CD4-positive, CD25-positive, alpha-beta regulatory T cell (primary cell): ENCODE results near the gene PILRA. TPM values are rescaled to one million over a fixed set of nuclear protein-coding genes. Genes with fewer than 3 reads are reported as not detected.
"Not testable (repeated sequence)": the region's sequence is repeated elsewhere in the genome, so short reads cannot be mapped to it uniquely, and the experiment has no call there.

Experiments
- ATAC-seq, 2 donors: fragments of 150-1000 bp; cut with Tn5 transposase; one replicate each; pipeline ENCODE4 v1.10.0; 2021; ENCODE audit warnings: low read depth in 2 of 2, moderate number of reproducible peaks in 2 of 2, moderate library complexity in 1 of 2
- DNase-seq, 3 donors: peaks; one replicate each; pipeline versions ENCODE4 v3.0.0 to v3.0.0-alpha.2; 2012 to 2022; ENCODE audit warnings: mixed read lengths in 1 of 3
- H3K27ac ChIP-seq: one replicate; pipeline ENCODE4 v1.7.0; 2013; ENCODE audit warnings: mild to moderate bottlenecking, low read length; ENCODE audit not compliant: insufficient read depth, poor library complexity, severe bottlenecking
- H3K27me3 ChIP-seq: one replicate; pipeline ENCODE4 v1.7.0; 2013; ENCODE audit warnings: low read length; ENCODE audit not compliant: control insufficient read depth, insufficient read depth
- H3K36me3 ChIP-seq: one replicate; pipeline ENCODE4 v1.7.0; 2013; ENCODE audit warnings: mild to moderate bottlenecking, low read length, moderate library complexity; ENCODE audit not compliant: control insufficient read depth, insufficient read depth
- H3K4me1 ChIP-seq: 2 replicates; pipeline ENCODE4 v1.7.0; 2013; ENCODE audit warnings: mild to moderate bottlenecking, low read length; ENCODE audit not compliant: insufficient read depth, control insufficient read depth, poor library complexity, severe bottlenecking
- H3K4me3 ChIP-seq: one replicate; pipeline ENCODE4 v1.7.0; 2013; ENCODE audit warnings: low read depth, mild to moderate bottlenecking, low read length, moderate library complexity
- H3K9me3 ChIP-seq, 2 experiments: 1 replicate in 1 of 2; 2 replicates in 1 of 2; pipeline ENCODE4 v1.7.0; 2013; ENCODE audit warnings: low read length in 2 of 2, mild to moderate bottlenecking in 1 of 2, moderate library complexity in 1 of 2; ENCODE audit not compliant: control insufficient read depth in 2 of 2
- H3K27ac Mint-ChIP-seq, 3 donors: one replicate each; pipeline ENCODE4 v1.8.0; 2020 to 2022; ENCODE audit warnings: mild to moderate bottlenecking in 3 of 3, mixed read lengths in 3 of 3, moderate library complexity in 2 of 3
- H3K27me3 Mint-ChIP-seq: one replicate; pipeline ENCODE4 v1.8.0; 2022; ENCODE audit warnings: mild to moderate bottlenecking, mixed read lengths
- H3K36me3 Mint-ChIP-seq: one replicate; pipeline ENCODE4 v1.8.0; 2020; ENCODE audit warnings: mixed read lengths
- H3K4me1 Mint-ChIP-seq, 4 donors: one replicate each; pipeline ENCODE4 v1.8.0; 2020 to 2022; ENCODE audit warnings: mixed read lengths in 4 of 4, mild to moderate bottlenecking in 1 of 4
- H3K4me3 Mint-ChIP-seq, 4 donors: one replicate each; pipeline ENCODE4 v1.8.0; 2020 to 2022; ENCODE audit warnings: mild to moderate bottlenecking in 4 of 4, mixed read lengths in 4 of 4, moderate library complexity in 3 of 4
- H3K9me3 Mint-ChIP-seq, 7 donors: one replicate each; pipeline ENCODE4 v1.8.0; 2020 to 2022; ENCODE audit warnings: mixed read lengths in 7 of 7, mild to moderate bottlenecking in 3 of 7, moderate library complexity in 2 of 7
- polyA plus RNA-seq, 4 donors: library from polyadenylated mRNA; unstranded; fragments of 300-500 nt; fragmentation: Illumina TruSeq; gene quantifications; one replicate each; pipeline ENCODE4 v1.2.3, GENCODE V29; 2021
- total RNA-seq: library from RNA; stranded (reverse); gene quantifications from one replicate; pipeline ENCODE4 v1.2.3, GENCODE V29; 2022

Gene PILRA
- total and polyA plus RNA-seq, 5 donors from 2014 or later: 0.17 to 13.2 (median 0.39) TPM; not detected in 2

GRCh38 chr7:100342765-100343164, 30.5 kb upstream of the PILRA start:
- Mint-ChIP-seq H3K36me3 (peaks cover 23% of the 10 kb centered on the region), H3K27me3 (no peaks in the 10 kb centered on the region), H3K9me3 (no peaks in the 10 kb centered on the region), H3K27ac (peak overlapping the region in 2 of 3 donors; percentile 82 to 87), H3K4me1 (peaks cover 0 to 37% (median 21%) of the 10 kb centered on the region in 4 donors), H3K4me3 (no peak overlapping the region)
- Histone ChIP-seq H3K36me3 (peaks cover 27% of the 10 kb centered on the region), H3K27ac (peak overlapping the region; percentile 33), H3K9me3 (no peaks in the 10 kb centered on the region), H3K4me1 (peaks cover 17% of the 10 kb centered on the region), H3K27me3 (no peaks in the 10 kb centered on the region), H3K4me3 (no peak overlapping the region)
- DNase-seq: no peak
- no peak for ATAC-seq

DNA sequence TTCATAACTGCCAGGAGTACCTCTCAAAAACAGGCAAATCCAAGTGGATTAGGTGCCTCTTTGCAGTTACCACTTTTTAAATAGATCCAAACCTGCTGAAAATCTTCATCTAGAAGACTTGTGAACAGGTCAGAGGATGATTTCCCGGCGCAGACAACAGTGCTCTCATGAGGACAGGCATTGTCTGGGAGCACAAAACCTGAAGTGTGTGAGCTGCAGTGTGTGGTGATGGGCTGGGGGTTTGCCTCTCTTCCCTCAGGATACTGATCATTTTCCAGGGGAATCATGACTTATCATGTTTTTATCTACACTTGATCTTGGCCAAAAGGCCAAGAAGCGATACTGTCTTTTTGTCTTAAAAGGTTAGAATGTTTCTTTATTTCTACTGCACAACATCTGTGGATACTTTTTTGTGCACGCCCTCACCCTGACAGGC, 29.1 kb upstream of the PILRA start:
- H3K9me3 ChIP-seq, H3K9me3 Mint-ChIP-seq, H3K4me3 ChIP-seq, DNase-seq, ATAC-seq, H3K27me3 ChIP-seq, H3K27me3 Mint-ChIP-seq: not testable (repeated sequence)
- peak overlapping the region in 3 of 4 donors; percentile 55 to 85 (median 80) for H3K4me3 Mint-ChIP-seq
- peak overlapping the region; percentile 91 to 99 (median 97) for H3K27ac Mint-ChIP-seq
- H3K36me3 Mint-ChIP-seq: peaks cover 23% of the 10 kb centered on the region
- Histone ChIP-seq H3K36me3 (peaks cover 28% of the 10 kb centered on the region), H3K27ac (peak overlapping the region; percentile 95), H3K4me1 (peaks cover 17% of the 10 kb centered on the region)
- H3K4me1 Mint-ChIP-seq: peaks cover 0 to 29% (median 23%) of the 10 kb centered on the region in 4 donors

- H3K36me3 Mint-ChIP-seq: peaks cover 23% of the 10 kb centered on the region
- H3K27ac Mint-ChIP-seq: peak overlapping the region; percentile 91 to 99 (median 97)
- DNase-seq (peak; percentile 87 to 96 (median 93)), ATAC-seq (peak; percentile 80 to 83)
- H3K9me3 ChIP-seq, H3K9me3 Mint-ChIP-seq, H3K27me3 ChIP-seq, H3K27me3 Mint-ChIP-seq: not testable (repeated sequence)
- H3K4me1 Mint-ChIP-seq: peaks cover 0 to 28% (median 23%) of the 10 kb centered on the region in 4 donors
- Histone ChIP-seq H3K4me3 (peak overlapping the region; percentile 37), H3K27ac (peak overlapping the region; percentile 95), H3K4me1 (peaks cover 17% of the 10 kb centered on the region), H3K36me3 (peaks cover 32% of the 10 kb centered on the region)
- peak overlapping the region; percentile 23 to 85 (median 55) for H3K4me3 Mint-ChIP-seq
Observed at GRCh38 chr7:100344560-100345287, 28.6 kb upstream of the PILRA start.

DNA sequence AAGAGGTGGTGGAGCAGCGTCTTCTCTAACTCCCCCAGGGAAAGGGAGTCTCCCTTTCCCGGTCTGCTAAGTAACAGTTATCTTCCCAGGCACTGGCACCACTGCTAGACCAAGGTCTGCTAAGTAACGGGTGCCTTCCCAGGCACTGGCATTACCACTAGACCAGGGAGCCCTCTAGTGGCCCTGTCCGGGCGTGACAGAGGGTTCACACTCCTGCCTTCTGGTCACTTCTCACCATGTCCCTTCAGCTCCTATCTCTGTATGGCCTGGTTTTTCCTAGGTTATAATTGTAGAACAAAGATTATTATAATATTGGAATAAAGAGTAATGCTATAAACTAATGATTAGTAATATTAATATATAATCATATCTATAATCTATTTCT, 28.0 kb upstream of the PILRA start:
- not testable (repeated sequence) for H3K9me3 ChIP-seq, H3K27me3 ChIP-seq, H3K27me3 Mint-ChIP-seq, H3K9me3 Mint-ChIP-seq, H3K4me3 ChIP-seq
- Histone ChIP-seq H3K27ac (peak overlapping the region; percentile 83), H3K36me3 (peaks cover 36% of the 10 kb centered on the region), H3K4me1 (peaks cover 17% of the 10 kb centered on the region)
- H3K27ac Mint-ChIP-seq: peak overlapping the region; percentile 91 to 99 (median 97)
- DNase-seq (peak; percentile 57 to 64 (median 57)), ATAC-seq (peak; percentile 30 to 44)
- H3K36me3 Mint-ChIP-seq: peaks cover 23% of the 10 kb centered on the region
- H3K4me3 Mint-ChIP-seq: peak overlapping the region; percentile 23 to 85 (median 55)
- H3K4me1 Mint-ChIP-seq: peaks cover 0 to 31% (median 23%) of the 10 kb centered on the region in 4 donors

DNA sequence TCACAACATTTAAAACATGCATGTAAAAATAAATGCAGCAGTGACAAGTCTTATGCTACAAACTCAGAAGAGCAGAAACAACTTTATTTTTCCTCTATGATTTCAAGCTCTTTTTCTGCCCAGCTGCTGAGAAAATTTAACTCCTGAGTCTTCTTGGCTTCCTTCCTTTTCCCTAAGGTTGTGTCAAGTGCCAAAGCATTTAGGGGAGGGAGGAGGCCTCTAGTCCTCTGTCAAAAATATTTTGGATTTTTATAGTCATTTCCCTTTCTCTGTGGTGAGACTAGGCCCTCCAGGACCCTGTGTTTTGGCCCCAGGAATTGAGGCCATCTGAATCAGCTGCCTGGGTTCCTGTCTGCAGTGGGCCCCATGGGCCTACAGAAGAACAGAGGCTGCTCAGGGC, 26.4 kb upstream of the PILRA start:
- peaks cover 42% of the 10 kb centered on the region for H3K36me3 ChIP-seq
- peaks cover 0 to 30% (median 19%) of the 10 kb centered on the region in 4 donors for H3K4me1 Mint-ChIP-seq

GRCh38 chr7:100348805-100349204, 24.5 kb upstream of the PILRA start:
- DNase-seq (no peak), ATAC-seq (no peak)
- Histone ChIP-seq H3K27me3 (no peaks in the 10 kb centered on the region), H3K4me3 (no peak overlapping the region), H3K4me1 (peaks cover 16% of the 10 kb centered on the region), H3K27ac (no peak overlapping the region), H3K36me3 (peaks cover 40% of the 10 kb centered on the region), H3K9me3 (no peaks in the 10 kb centered on the region)
- H3K27ac Mint-ChIP-seq: peak overlapping the region in 2 of 3 donors; percentile 23 to 56
- peaks cover 12% of the 10 kb centered on the region for H3K36me3 Mint-ChIP-seq
- H3K27me3 Mint-ChIP-seq: no peaks in the 10 kb centered on the region
- no peaks in the 10 kb centered on the region for H3K9me3 Mint-ChIP-seq
- H3K4me3 Mint-ChIP-seq: no peak overlapping the region
- H3K4me1 Mint-ChIP-seq: peaks cover 0 to 27% (median 13%) of the 10 kb centered on the region in 4 donors

More for the DNA sequence above, 26.4 kb upstream of the PILRA start:
- ATAC-seq (no peak), DNase-seq (no peak)
- Mint-ChIP-seq H3K36me3 (peaks cover 17% of the 10 kb centered on the region), H3K9me3 (no peaks in the 10 kb centered on the region), H3K27me3 (no peaks in the 10 kb centered on the region), H3K4me3 (no peak overlapping the region), H3K27ac (peak overlapping the region in 1 of 3 donors; percentile 52)
- no peak overlapping the region for H3K4me3 ChIP-seq
- H3K9me3 ChIP-seq: no peaks in the 10 kb centered on the region
- no peaks in the 10 kb centered on the region for H3K27me3 ChIP-seq
- peaks cover 17% of the 10 kb centered on the region for H3K4me1 ChIP-seq
- H3K27ac ChIP-seq: no peak overlapping the region

GRCh38 chr7:100349757-100350156, 23.5 kb upstream of the PILRA start:
- Histone ChIP-seq H3K4me3 (no peak overlapping the region), H3K27me3 (no peaks in the 10 kb centered on the region), H3K9me3 (no peaks in the 10 kb centered on the region), H3K27ac (no peak overlapping the region), H3K36me3 (peaks cover 43% of the 10 kb centered on the region), H3K4me1 (peaks cover 7% of the 10 kb centered on the region)
- H3K4me1 Mint-ChIP-seq: peaks cover 0 to 20% (median 5%) of the 10 kb centered on the region in 4 donors
- H3K4me3 Mint-ChIP-seq: no peak overlapping the region
- peak overlapping the region; percentile 23 to 63 (median 44) for H3K27ac Mint-ChIP-seq
- H3K36me3 Mint-ChIP-seq: peaks cover 14% of the 10 kb centered on the region
- no peaks in the 10 kb centered on the region for H3K27me3 Mint-ChIP-seq
- DNase-seq: no peak
- no peaks in the 10 kb centered on the region for H3K9me3 Mint-ChIP-seq
- ATAC-seq: no peak
